Upper lobe of right lung (tissue), 1 donor: Measurements from ENCODE around the gene CREM. TPM values are rescaled to one million over a fixed set of nuclear protein-coding genes. Genes with fewer than 3 reads are reported as not detected.

Experiments used
- ATAC-seq: fragments of 200-7000 bp; cut with Tn5 transposase; one replicate; pipeline ENCODE4 v1.9.1; 2020; ENCODE audit warnings: mild to moderate bottlenecking, moderate library complexity
- DNase-seq: peaks from one replicate; pipeline ENCODE4 v3.0.0-alpha.2; 2020
- H3K27ac ChIP-seq: fragments of 200-600 bp; one replicate; pipeline ENCODE4 v1.8.0; 2022
- H3K27me3 ChIP-seq: fragments of 200-600 bp; one replicate; pipeline ENCODE4 v1.8.0; 2022; ENCODE audit warnings: mild to moderate bottlenecking
- H3K36me3 ChIP-seq: fragments of 200-600 bp; one replicate; pipeline ENCODE4 v1.8.0; 2022
- H3K4me1 ChIP-seq: fragments of 200-600 bp; one replicate; pipeline ENCODE4 v1.8.0; 2022
- H3K4me3 ChIP-seq: fragments of 200-600 bp; one replicate; pipeline ENCODE4 v1.8.0; 2022; ENCODE audit warnings: mild to moderate bottlenecking
- H3K9me3 ChIP-seq: fragments of 200-600 bp; one replicate; pipeline ENCODE4 v1.8.0; 2022
- intact Hi-C: fragments of 100-400 bp; cut with DNase I; formaldehyde crosslinking; loops from one replicate; pipeline ENCODE4 v1.11.0; 2022
- total RNA-seq: library from RNA; stranded (reverse); fragmentation: NEBNext Ultra II Directional; extraction: Animal tissue kit (Norgen Biotek cat#: 25700); gene quantifications from one replicate; pipeline ENCODE4 v1.2.1, GENCODE V29; 2021
- TF ChIP-seq, protein P1 (sequence below): fragments of 200-600 bp; IDR thresholded peaks from one replicate; pipeline ENCODE4 v1.8.0; 2022; ENCODE audit warnings: antibody characterized with exemption
- donor health status: DM: no; HTN: yes; CAD: no; lungs with severe emphysema.

Gene CREM
- total RNA-seq, 1 donor from 2014 or later: 24.3 TPM

GRCh38 chr10:35129185-35129674, 2.6 kb downstream of the CREM start:
- no peak for DNase-seq
- Histone ChIP-seq H3K4me3 (no peak overlapping the region), H3K27ac (no peak overlapping the region), H3K9me3 (no peaks in the 10 kb centered on the region), H3K27me3 (no peaks in the 10 kb centered on the region), H3K4me1 (peaks cover 21% of the 10 kb centered on the region), H3K36me3 (no peaks in the 10 kb centered on the region)
- intact Hi-C loops: no loop called here
- TF ChIP-seq, protein P1, sequence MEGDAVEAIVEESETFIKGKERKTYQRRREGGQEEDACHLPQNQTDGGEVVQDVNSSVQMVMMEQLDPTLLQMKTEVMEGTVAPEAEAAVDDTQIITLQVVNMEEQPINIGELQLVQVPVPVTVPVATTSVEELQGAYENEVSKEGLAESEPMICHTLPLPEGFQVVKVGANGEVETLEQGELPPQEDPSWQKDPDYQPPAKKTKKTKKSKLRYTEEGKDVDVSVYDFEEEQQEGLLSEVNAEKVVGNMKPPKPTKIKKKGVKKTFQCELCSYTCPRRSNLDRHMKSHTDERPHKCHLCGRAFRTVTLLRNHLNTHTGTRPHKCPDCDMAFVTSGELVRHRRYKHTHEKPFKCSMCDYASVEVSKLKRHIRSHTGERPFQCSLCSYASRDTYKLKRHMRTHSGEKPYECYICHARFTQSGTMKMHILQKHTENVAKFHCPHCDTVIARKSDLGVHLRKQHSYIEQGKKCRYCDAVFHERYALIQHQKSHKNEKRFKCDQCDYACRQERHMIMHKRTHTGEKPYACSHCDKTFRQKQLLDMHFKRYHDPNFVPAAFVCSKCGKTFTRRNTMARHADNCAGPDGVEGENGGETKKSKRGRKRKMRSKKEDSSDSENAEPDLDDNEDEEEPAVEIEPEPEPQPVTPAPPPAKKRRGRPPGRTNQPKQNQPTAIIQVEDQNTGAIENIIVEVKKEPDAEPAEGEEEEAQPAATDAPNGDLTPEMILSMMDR: no peak
- ATAC-seq: no peak

DNA sequence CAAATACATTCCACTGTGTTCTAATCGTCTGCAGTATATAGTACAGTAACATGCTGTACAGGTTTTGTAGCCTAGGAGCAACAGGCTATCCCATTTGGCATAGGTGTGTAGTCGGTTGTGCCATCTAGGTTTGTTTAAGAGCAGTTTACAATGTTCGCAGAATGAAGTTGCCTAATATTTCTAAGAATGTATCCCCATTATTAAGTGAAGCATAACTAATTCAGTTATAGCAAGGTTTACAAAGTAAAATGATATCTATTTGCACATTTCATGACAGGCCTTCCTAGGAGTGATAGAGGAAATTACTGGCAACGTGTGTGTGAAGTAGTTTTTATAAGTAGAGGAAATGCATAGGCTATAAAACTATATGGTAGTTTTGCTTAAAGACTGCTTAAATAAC, 4.0 kb downstream of the CREM start:
- Histone ChIP-seq H3K36me3 (no peaks in the 10 kb centered on the region), H3K9me3 (no peaks in the 10 kb centered on the region), H3K27me3 (no peaks in the 10 kb centered on the region), H3K27ac (no peak overlapping the region), H3K4me3 (no peak overlapping the region), H3K4me1 (peaks cover 21% of the 10 kb centered on the region)
- intact Hi-C loops: no loop called here
- ATAC-seq (no peak), DNase-seq (no peak)
- TF ChIP-seq, protein P1: no peak

GRCh38 chr10:35132727-35133126, 6.1 kb downstream of the CREM start:
- TF ChIP-seq, protein P1: no peak
- DNase-seq: no peak
- Histone ChIP-seq H3K9me3 (no peaks in the 10 kb centered on the region), H3K27ac (no peak overlapping the region), H3K36me3 (no peaks in the 10 kb centered on the region), H3K4me1 (peaks cover 20% of the 10 kb centered on the region), H3K27me3 (no peaks in the 10 kb centered on the region), H3K4me3 (no peak overlapping the region)
- ATAC-seq: no peak
- intact Hi-C loops: no loop called here

GRCh38 chr10:35133586-35133985, 6.9 kb downstream of the CREM start:
- TF ChIP-seq, protein P1: no peak

DNA sequence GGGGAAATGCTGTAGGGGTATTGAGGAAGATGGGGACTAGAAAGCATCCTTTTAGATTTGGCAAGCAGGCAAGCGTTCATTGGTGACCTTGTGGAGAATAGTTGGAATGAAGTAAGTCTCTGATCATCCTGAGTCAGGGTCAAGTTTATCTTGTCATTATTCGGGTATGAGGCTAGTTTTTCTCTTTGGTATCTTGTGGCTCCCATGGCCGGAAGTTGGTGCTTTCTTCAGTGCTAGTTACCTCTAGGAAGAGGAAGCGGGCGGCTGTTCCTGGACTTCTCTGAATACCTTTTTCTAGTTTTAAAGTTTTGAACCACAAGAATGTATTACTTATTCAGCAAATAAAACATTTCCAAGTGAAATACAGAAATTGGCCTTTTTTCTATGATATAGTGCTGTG, 9.2 kb downstream of the CREM start:
- H3K9me3 ChIP-seq: no peaks in the 10 kb centered on the region
- intact Hi-C loops: no loop called here
- H3K27ac ChIP-seq: no peak overlapping the region
- no peak for ATAC-seq
- no peaks in the 10 kb centered on the region for H3K4me1 ChIP-seq
- H3K36me3 ChIP-seq: no peaks in the 10 kb centered on the region
- TF ChIP-seq, protein P1: no peak
- DNase-seq: no peak
- no peak overlapping the region for H3K4me3 ChIP-seq
- H3K27me3 ChIP-seq: no peaks in the 10 kb centered on the region

More at GRCh38 chr10:35133586-35133985, 6.9 kb downstream of the CREM start:
- Histone ChIP-seq H3K27me3 (no peaks in the 10 kb centered on the region), H3K9me3 (no peaks in the 10 kb centered on the region), H3K36me3 (no peaks in the 10 kb centered on the region), H3K27ac (no peak overlapping the region), H3K4me1 (peaks cover 12% of the 10 kb centered on the region), H3K4me3 (no peak overlapping the region)
- intact Hi-C loops: no loop called here
- DNase-seq (no peak), ATAC-seq (no peak)

GRCh38 chr10:35136263-35136815, 9.7 kb downstream of the CREM start:
- Histone ChIP-seq H3K9me3 (no peaks in the 10 kb centered on the region), H3K4me3 (no peak overlapping the region), H3K27me3 (no peaks in the 10 kb centered on the region), H3K36me3 (no peaks in the 10 kb centered on the region), H3K4me1 (no peaks in the 10 kb centered on the region), H3K27ac (no peak overlapping the region)
- TF ChIP-seq, protein P1: no peak
- ATAC-seq (no peak), DNase-seq (no peak)
- intact Hi-C loops: no loop called here
